Activated T-cell treated with anti-CD3 and anti-CD28 coated beads, Interleukin-2, amount 50 U/mL, for 1 hour (primary cell): ENCODE data around the gene TUBD1.
"Not testable (repeated sequence)": the region's sequence is repeated elsewhere in the genome, so short reads cannot be mapped to it uniquely, and the experiment has no call there.

Experiments used
- DNase-seq: peaks from one replicate; pipeline ENCODE4 v3.0.0-alpha.2; 2020

TUBD1 gene

GRCh38 chr17:59892924-59893675 lies at the start of gene TUBD1, which contains the start of gene RPS6KB1:
TUBD1 (minus strand) TSS chr17:59892943; CDS start chr17:59891002, 1,941 bp downstream.
RPS6KB1 (plus strand) TSS chr17:59893121; CDS start chr17:59893185, 64 bp downstream.
- peak; percentile 96 for DNase-seq

GRCh38 chr17:59941131-59941530 lies 48.4 kb upstream of the TUBD1 start:
- no peak for DNase-seq

- not testable (repeated sequence) for DNase-seq
These were observed 48.0 kb upstream of the TUBD1 start for GRCh38 chr17:59940697-59941096.

DNA sequence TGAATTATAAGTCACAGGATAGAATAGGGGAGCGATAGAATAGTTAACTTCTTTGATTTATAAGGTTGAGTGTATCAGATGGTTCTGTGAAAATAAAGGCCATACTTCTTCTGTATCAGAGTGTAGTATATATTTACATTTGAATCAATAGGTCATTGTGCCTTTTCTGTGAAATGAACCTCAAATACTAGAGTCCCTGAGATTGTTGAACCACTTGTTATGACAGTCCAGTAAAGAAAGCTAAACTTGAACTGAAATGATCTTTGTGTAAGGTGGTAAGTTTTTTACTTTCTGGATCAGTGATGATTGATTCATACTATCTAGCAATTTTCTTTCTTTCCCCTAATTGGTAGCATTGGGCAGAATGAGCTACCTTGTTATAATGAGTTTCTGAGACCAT lies 40.6 kb upstream of the TUBD1 start:
- DNase-seq: not testable (repeated sequence)

- not testable (repeated sequence) for DNase-seq
These were observed 38.0 kb upstream of the TUBD1 start for GRCh38 chr17:59930768-59931167.

DNA sequence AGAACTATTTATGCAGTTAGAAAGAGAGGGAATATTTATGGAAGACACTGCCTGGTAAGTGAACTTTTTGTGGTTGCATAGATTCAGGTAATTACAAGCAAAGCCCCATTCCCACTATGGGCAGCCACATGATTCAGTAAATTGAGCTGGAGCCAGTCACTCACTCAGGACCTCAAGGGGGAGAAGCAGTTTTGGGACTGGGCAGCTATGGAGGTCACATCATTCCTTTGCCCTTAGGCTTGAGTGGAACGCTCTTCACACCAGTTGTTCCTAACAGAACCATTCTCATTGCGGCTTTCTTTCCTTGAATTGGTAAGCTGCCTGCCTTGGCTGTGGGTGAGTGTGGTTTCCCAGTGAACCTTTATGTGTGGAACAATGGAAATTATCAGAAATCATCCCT lies 37.4 kb upstream of the TUBD1 start:
- not testable (repeated sequence) for DNase-seq

GRCh38 chr17:59920637-59921036 lies 27.9 kb upstream of the TUBD1 start:
- not testable (repeated sequence) for DNase-seq

DNA sequence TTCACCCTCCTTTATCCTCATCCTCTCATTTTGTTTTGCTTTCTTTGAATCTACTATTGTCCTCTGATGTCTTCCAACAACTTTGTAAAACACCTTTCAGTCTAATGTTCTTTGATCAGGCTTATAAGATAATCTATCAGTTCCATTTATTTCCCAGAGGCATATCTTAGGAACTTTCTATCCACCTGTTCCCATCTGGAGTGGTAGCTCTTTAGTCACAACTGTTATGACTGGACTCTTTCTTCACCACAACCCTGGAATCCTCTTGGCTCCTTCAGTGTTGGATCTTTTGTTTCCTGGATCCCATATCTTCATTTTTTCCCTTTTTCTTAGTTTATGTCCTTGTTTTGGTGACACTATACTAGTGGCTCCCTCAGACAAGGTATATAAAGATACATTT lies 23.7 kb upstream of the TUBD1 start:
- no peak for DNase-seq

DNA sequence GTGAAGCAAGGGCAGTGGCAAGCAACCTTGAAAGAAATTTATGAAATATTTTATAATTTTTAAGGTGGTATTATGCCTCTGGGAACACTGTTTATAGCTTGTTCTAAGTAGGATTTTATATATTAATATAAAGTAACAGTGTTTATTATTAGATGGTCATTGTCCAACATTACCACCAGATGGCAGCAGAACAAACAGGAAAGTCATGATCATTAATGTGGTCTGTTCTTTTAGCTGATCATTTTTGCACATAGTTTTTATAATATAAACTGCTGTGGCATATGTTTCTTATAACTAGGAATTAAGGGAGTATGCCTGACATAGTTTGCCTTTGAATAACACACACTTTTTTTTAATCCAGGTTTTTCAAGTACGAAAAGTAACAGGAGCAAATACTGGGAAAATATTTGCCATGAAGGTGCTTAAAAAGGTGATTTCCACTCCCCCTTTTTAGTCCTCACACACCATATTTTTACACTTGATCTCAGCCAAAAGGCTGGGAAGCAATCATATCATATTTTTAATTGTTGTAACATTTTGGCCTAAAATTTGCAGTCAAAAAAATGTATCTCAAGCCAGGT lies 21.6 kb upstream of the TUBD1 start:
- DNase-seq: no peak

DNA sequence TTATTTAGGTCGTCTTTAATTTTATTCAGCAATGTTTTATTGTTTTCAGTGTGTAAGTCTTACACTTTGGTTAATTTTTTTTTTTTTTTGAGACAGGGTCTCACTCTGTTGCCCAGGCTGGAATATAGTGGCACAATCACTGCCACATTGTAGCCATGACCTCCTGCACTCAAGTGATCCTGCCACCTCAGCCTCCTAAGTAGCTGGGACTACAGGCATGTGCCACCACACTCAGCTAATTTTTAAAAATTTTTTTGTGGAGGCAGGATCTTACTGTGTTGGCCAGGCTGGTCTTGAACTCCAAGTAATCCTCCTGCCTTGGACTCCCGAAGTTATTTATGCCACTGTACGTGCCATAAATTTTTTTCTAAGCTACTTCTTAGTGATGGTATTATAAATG lies 14.7 kb upstream of the TUBD1 start:
- no peak for DNase-seq

- no peak for DNase-seq
These were observed 10.7 kb upstream of the TUBD1 start for GRCh38 chr17:59903455-59903854.

DNA sequence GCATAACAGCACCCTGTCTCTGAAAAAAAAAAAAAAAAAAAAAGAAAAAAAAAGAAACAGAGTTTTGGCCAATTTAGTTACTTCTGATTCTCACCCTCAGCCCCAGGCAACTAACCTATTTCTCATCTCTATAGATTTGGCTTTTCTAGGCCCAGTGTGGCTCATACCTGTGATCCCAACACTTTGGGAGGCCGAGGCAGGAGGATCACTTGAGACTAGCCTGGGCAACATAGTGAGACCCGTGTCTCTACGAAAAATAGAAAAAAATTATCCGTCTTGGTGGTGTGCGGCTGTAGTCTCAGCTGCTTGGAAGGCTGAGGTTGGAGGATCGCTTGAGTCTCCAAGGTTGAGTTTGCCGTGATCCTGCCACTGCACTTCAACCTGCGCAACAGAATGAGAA lies 8.9 kb upstream of the TUBD1 start:
- no peak for DNase-seq

GRCh38 chr17:59899099-59899498 lies 6.4 kb upstream of the TUBD1 start:
- peak; percentile 9 for DNase-seq

DNA sequence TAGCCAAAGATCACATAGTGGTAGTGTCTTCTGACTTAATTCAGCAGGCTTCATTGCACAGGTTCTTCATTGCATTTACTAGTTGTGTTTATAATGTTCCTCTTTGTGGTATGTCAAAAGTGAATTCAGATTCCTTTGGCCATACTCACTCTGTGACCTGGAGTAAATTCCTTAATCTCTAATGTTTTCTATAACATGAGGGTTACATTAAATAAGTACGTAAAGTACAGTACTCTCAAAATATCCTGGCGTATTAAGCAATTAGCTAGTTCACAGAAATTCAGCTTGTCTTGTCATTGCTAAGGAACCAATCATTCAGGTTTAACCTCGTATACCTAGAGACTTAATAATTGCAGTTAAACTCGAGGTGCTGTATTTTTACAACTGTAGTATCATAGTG lies 4.3 kb upstream of the TUBD1 start:
- DNase-seq: no peak

DNA sequence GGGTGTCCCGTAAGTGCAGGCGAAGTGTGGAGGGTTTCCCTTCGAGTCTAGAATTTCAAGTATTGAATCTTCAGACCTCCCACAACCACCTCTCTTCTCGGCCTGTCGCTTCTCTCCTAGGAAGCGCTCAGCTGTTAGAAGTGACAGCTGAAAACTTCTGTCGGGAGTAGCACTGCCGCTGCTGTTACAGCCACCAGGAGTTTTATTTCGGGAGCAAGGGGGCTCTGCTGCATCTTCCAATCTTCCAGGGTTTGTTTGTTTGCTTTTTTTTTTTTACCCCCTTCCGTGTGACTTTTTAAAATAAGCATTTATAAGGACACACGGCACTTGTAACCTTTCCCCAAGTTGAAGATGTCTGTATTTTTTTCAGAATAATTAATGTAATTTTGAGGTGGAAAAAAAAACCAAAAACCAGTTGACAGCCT lies 945 bp upstream of the TUBD1 start:
- no peak for DNase-seq

- DNase-seq: peak; percentile 16
These were observed 356 bp downstream of the TUBD1 start for GRCh38 chr17:59892251-59892923.

- DNase-seq: no peak
These were observed 2.0 kb downstream of the TUBD1 start for GRCh38 chr17:59890720-59891119.

DNA sequence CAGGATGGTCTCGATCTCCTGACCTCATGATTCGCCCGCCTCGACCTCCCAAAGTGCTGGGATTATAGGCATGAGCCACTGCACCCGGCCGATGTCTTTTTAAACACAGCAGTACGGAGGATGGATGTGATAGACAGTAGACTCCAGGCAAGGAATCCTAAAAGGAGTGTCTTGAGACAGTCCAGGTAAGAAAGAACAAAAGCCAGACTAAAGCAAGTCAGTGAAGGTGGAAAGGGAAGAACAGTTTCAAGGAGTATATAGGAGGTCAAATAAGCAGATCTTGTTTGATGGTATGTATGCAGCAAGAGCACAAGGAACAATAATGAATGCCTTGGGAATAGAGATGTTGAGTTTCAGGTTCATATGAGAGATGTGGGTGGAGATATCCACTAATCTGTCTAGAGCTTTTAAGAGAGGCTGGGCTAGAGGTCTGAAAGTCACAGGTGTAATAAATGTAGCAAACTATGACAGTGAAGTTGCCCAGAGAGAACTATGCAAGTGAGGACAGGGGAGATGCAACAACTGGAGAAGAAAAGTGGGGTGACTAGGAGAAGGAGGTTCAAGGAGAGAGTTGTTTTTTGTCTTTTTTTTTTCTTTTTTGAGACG lies 4.5 kb downstream of the TUBD1 start:
- peak; percentile 4 for DNase-seq

DNA sequence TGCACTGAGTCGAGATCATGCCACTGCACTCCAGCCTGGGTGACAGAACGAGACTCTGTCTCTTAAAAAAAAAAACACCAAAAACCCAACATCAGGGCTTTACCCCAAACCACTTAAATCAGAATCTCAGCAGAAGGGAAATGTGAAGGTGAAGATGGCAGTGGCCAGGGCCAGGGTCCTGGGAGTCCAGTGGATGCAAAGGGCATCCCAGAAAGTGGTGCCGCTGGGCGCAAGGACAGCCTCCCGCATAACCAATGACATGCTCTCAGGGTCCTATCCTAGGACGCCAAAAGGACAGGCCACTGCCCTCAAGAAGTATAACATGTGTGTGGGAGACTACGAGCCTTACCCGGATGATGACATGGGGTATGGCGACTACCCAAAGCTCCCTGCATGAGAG lies 7.9 kb downstream of the TUBD1 start:
- peak; percentile 13 for DNase-seq

DNA sequence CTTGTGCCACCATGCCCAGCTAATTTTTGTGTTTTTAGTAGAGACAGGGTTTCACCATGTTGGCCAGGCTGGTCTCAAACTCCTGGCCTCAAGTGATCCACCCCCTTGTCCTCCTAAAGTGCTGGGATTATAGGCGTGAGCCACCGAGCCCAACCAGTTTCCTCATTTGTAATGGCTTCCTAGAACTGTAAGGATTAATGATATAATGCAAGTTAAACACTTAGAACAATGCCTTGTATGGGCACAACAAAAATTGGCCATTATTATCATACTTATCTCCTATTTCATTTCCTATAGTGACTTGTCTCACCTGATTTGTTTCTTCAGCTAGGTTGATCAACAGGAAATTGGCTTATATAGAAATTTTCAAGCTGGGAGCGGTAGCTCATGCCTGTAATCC lies 14.1 kb downstream of the TUBD1 start:
- no peak for DNase-seq

DNA sequence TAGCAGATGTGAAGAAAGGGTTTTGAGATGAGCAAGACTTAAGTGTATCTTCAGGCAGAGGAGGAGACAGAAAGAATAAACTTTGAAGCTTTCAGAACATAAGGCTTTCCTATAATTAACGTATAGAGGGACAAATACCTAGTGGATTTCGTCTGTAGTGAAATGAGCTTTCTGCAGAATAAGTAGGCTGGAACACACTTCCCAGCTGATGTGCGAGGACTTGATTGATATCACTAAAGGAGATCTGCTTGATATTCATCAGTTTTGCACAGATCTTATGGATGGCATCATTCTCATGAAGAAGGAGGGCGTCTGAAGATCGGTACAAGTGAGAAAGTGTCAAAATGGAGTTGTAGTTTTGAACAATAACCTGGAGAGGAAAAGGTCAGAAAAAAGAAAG lies 14.8 kb downstream of the TUBD1 start:
- DNase-seq: no peak

- no peak for DNase-seq
These were observed 16.6 kb downstream of the TUBD1 start for GRCh38 chr17:59876107-59876506.

- DNase-seq: no peak
These were observed 18.4 kb downstream of the TUBD1 start for GRCh38 chr17:59874376-59874775.

DNA sequence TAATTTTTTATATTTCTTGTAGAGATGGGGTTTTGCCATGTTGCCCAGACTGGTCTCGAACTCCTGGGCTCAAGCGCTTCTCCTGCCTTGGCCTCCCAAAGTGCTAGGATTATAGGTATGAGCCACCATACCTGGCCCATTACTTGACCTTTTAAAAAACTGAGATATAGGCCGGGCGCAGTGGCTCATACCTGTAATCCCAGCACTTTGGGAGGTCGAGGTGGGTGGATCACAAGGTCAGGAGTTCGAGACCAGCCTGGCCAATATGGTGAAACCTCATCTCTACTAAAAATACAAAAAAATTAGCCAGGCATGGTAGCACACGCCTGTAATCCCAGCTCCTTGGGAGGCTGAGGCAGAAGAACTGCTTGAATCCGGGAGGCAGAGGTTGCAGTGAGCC lies 19.3 kb downstream of the TUBD1 start:
- DNase-seq: not testable (repeated sequence)
